Stomach (tissue), 9 donors: ENCODE results near the gene FGD3. TPM values are rescaled to one million over a fixed set of nuclear protein-coding genes. Genes with fewer than 3 reads are reported as not detected.

ENCODE experiments used
- DNase-seq, 2 donors: peaks; one replicate each; pipeline versions ENCODE4 v3.0.0 to v3.0.0-alpha.2; 2013 to 2019
- H3K27ac ChIP-seq, 5 donors: fragments of 200-600 bp in 4 of 5; sonication (generic) in 4 of 5; one replicate each; pipeline ENCODE4 v1.5.1; 2013 to 2019; ENCODE audit warnings: mild to moderate bottlenecking in 1 of 5, moderate library complexity in 1 of 5
- H3K27me3 ChIP-seq, 3 donors: fragments of 200-600 bp; sonication (generic); one replicate each; pipeline ENCODE4 v1.5.1; 2017 to 2019; ENCODE audit warnings: mixed run types in 1 of 3
- H3K36me3 ChIP-seq, 4 donors: fragments of 200-600 bp; sonication (generic); 1 replicate in 3 of 4; 2 replicates in 1 of 4; pipeline ENCODE4 v1.5.1; 2016 to 2019
- H3K4me1 ChIP-seq, 4 donors: fragments of 200-600 bp; sonication (generic); one replicate each; pipeline ENCODE4 v1.5.1; 2016 to 2019
- H3K4me3 ChIP-seq, 4 donors: fragments of 200-600 bp; sonication (generic) in 3 of 4; one replicate each; pipeline ENCODE4 v1.5.1; 2016 to 2019; ENCODE audit warnings: mild to moderate bottlenecking in 1 of 4
- H3K9me3 ChIP-seq, 4 donors: fragments of 200-600 bp; sonication (generic); one replicate each; pipeline ENCODE4 v1.5.1; 2016 to 2019
- EP300 ChIP-seq: sonication (generic); formaldehyde crosslinking; IDR thresholded peaks from one replicate; pipeline ENCODE4 v1.6.1; 2017; ENCODE audit warnings: antibody characterized with exemption
- POLR2A ChIP-seq, 4 donors: fragments of 450-650 bp; IDR thresholded peaks; one replicate each; pipeline ENCODE4 v1.6.1; 2016; ENCODE audit warnings: antibody characterized with exemption in 4 of 4, control low read depth in 2 of 4, mild to moderate bottlenecking in 1 of 4, moderate library complexity in 1 of 4
- POLR2AphosphoS5 ChIP-seq, 3 donors: sonication (generic); formaldehyde crosslinking; IDR thresholded peaks; one replicate each; pipeline ENCODE4 v1.6.1; 2016; ENCODE audit warnings: antibody characterized with exemption in 3 of 3
- WGBS, 5 donors: extraction: QIAGEN DNeasy Blood & Tissue Kit in 3 of 5; methylation state at CpG; one replicate each; pipeline versions ENCODE4 v1.1.5 to v1.1.7; 2013 to 2018; 5-methylcytosine and 5-hydroxymethylcytosine counted together
- intact Hi-C: fragments of 100-400 bp; cut with DNase I; formaldehyde crosslinking; loops from one replicate; pipeline ENCODE4 v1.15.1; 2023; ENCODE audit warnings: low total_unique reads
- polyA plus RNA-seq, 3 donors: library from polyadenylated mRNA; stranded (reverse); fragments of 200-250 nt; gene quantifications; one replicate each; pipeline ENCODE4 v1.2.3, GENCODE V29; 2013
- total RNA-seq, 5 donors: library from RNA; depleted of rRNA; stranded (reverse); fragments of >200 nt; gene quantifications; one replicate each; pipeline versions ENCODE4 v1.1.0 to v1.2.3, GENCODE V29; 2014 to 2016
- TF ChIP-seq, protein P1 (sequence below), 7 experiments: fragments of 450-650 bp in 4 of 7; fragments of 200-600 bp in 3 of 7; sonication (generic) in 3 of 7; IDR thresholded peaks; one replicate each; pipeline ENCODE4 v1.5.1; 2016 to 2019; ENCODE audit warnings: antibody characterized with exemption in 7 of 7, control low read depth in 2 of 7, mild to moderate bottlenecking in 1 of 7
- donor health status: healthy with polysubstance abuse.
- donor health status: Bipolar disorder and iron deficiency.
- donor health status: healthy.

FGD3 gene
- total and polyA plus RNA-seq, 8 donors, result 1.7 to 8.8 (median 2.4) TPM

- TF ChIP-seq, protein P1, sequence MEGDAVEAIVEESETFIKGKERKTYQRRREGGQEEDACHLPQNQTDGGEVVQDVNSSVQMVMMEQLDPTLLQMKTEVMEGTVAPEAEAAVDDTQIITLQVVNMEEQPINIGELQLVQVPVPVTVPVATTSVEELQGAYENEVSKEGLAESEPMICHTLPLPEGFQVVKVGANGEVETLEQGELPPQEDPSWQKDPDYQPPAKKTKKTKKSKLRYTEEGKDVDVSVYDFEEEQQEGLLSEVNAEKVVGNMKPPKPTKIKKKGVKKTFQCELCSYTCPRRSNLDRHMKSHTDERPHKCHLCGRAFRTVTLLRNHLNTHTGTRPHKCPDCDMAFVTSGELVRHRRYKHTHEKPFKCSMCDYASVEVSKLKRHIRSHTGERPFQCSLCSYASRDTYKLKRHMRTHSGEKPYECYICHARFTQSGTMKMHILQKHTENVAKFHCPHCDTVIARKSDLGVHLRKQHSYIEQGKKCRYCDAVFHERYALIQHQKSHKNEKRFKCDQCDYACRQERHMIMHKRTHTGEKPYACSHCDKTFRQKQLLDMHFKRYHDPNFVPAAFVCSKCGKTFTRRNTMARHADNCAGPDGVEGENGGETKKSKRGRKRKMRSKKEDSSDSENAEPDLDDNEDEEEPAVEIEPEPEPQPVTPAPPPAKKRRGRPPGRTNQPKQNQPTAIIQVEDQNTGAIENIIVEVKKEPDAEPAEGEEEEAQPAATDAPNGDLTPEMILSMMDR (IDR thresholded peaks at IDR 0.05), result no peak
- TF ChIP-seq POLR2A (IDR thresholded peaks at IDR 0.05) (no peak), POLR2AphosphoS5 (IDR thresholded peaks at IDR 0.05) (no peak)
- intact Hi-C loops, result no loop called here
- peaks cover 0 to 4% (median 0%) of the 10 kb centered on the region in 4 donors for H3K9me3 ChIP-seq
- H3K36me3 ChIP-seq, result no peaks in the 10 kb centered on the region
- DNase-seq, result no peak
- no peaks in the 10 kb centered on the region for H3K27me3 ChIP-seq
- 69 to 76% (median 73%) methylated on average over 8 of the region's 8 CpGs for WGBS, 5 donors
- no peak overlapping the region for H3K4me3 ChIP-seq
- no peak overlapping the region for H3K27ac ChIP-seq
- H3K4me1 ChIP-seq, result peaks cover 0 to 8% (median 0%) of the 10 kb centered on the region in 4 donors
Measured at GRCh38 chr9:93048566-93049448, 101.5 kb downstream of the FGD3 start.

- Histone ChIP-seq H3K27ac (no peak overlapping the region), H3K4me3 (no peak overlapping the region), H3K27me3 (no peaks in the 10 kb centered on the region), H3K9me3 (peaks cover 0 to 4% (median 0%) of the 10 kb centered on the region in 4 donors), H3K4me1 (peaks cover 0 to 8% (median 1%) of the 10 kb centered on the region in 4 donors), H3K36me3 (no peaks in the 10 kb centered on the region)
- intact Hi-C loops, result no loop called here
- WGBS, 5 donors, result 52 to 69% (median 55%) methylated on average over 4 of the region's 4 CpGs
- no peak for DNase-seq
- TF ChIP-seq, protein P1 (IDR thresholded peaks at IDR 0.05), result no peak
- no peak for TF ChIP-seq POLR2A (IDR thresholded peaks at IDR 0.05)
- no peak for TF ChIP-seq EP300
- no peak for TF ChIP-seq POLR2AphosphoS5 (IDR thresholded peaks at IDR 0.05)
Measured at GRCh38 chr9:93049491-93049890, 102.2 kb downstream of the FGD3 start.

DNA sequence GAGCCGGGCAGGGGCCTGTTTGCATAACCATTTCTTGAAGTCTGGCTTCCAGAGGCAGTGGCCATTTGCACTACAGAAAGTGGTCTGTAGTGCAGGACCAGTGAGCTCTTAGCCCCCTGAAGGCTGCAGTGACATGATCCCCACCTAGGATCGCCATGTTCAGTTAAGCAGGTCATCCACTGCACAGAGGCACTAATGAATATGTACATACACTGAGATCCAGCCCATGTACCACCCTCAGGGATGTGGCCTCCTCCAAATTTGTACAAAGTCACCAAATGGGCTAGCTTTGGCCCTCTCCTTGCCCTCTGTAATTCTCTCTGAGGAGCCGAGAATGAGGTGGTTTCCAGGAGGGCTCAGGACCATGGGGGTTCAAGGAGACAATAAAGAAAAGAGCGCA lies 102.9 kb downstream of the FGD3 start:
- Histone ChIP-seq H3K27me3 (no peaks in the 10 kb centered on the region), H3K36me3 (no peaks in the 10 kb centered on the region), H3K4me3 (no peak overlapping the region), H3K27ac (no peak overlapping the region), H3K9me3 (peaks cover 0 to 4% (median 0%) of the 10 kb centered on the region in 4 donors), H3K4me1 (peaks cover 0 to 8% (median 4%) of the 10 kb centered on the region in 4 donors)
- TF ChIP-seq, protein P1 (IDR thresholded peaks at IDR 0.05), result no peak
- TF ChIP-seq POLR2A (IDR thresholded peaks at IDR 0.05), result no peak
- TF ChIP-seq POLR2AphosphoS5 (IDR thresholded peaks at IDR 0.05), result no peak
- TF ChIP-seq EP300, result no peak
- no peak for DNase-seq
- intact Hi-C loops, result no loop called here
- WGBS, 5 donors, result 88 to 96% (median 93%) methylated on average over 4 of the region's 4 CpGs

- TF ChIP-seq POLR2A (IDR thresholded peaks at IDR 0.05) (no peak), EP300 (no peak), POLR2AphosphoS5 (IDR thresholded peaks at IDR 0.05) (no peak)
- TF ChIP-seq, protein P1 (IDR thresholded peaks at IDR 0.05), result no peak
Measured at GRCh38 chr9:93051680-93052089, 104.4 kb downstream of the FGD3 start.

More at GRCh38 chr9:93051680-93052089, 104.4 kb downstream of the FGD3 start:
- H3K4me3 ChIP-seq, result no peak overlapping the region
- peaks cover 0 to 8% (median 4%) of the 10 kb centered on the region in 4 donors for H3K4me1 ChIP-seq
- H3K27ac ChIP-seq, result peak overlapping the region in 3 of 5 donors; percentile 8 to 66 (median 46)
- H3K27me3 ChIP-seq, result no peaks in the 10 kb centered on the region
- peak in 1 of 2 donors; percentile 79 for DNase-seq
- no peaks in the 10 kb centered on the region for H3K36me3 ChIP-seq
- WGBS, 5 donors, result 55 to 61% (median 58%) methylated on average over 6 of the region's 6 CpGs
- H3K9me3 ChIP-seq, result no peaks in the 10 kb centered on the region
- intact Hi-C loops, result no loop called here
